Measurements from ENCODE around the gene ZNF486. TPM values are rescaled to one million over a fixed set of nuclear protein-coding genes. Genes with fewer than 3 reads are reported as not detected.

ZNF486 gene
- total RNA-seq, 2 donors from 2014 or later: 2.1 to 3.1 TPM

DNA sequence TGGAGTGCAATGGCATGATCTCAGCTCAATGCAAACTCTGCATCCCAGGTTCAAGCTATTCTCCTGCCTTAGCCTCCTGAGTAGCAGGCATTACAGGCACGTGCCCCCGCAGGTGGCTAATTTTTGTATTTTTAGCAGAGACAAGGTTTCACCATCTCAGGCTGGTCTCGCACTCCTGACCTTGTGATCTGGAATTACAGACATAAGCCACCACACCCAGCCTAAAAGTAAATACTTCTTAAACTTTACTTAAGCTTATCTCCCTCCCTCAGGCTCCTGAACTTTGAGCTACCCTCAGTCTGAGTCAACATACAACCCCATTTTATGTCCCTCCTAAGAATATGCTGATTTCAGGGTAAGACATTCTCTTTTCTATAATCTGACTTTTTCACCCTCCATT lies 66.1 kb downstream of the ZNF486 start:
- Histone ChIP-seq H3K27me3 (no peaks in the 10 kb centered on the region), H3K27ac (no peak overlapping the region), H3K4me3 (no peak overlapping the region), H3K36me3 (no peaks in the 10 kb centered on the region), H3K9me3 (no peaks in the 10 kb centered on the region), H3K4me1 (no peaks in the 10 kb centered on the region)
- no peak for DNase-seq (ENCODE audit: low spot score)
- TF ChIP-seq, protein P1, sequence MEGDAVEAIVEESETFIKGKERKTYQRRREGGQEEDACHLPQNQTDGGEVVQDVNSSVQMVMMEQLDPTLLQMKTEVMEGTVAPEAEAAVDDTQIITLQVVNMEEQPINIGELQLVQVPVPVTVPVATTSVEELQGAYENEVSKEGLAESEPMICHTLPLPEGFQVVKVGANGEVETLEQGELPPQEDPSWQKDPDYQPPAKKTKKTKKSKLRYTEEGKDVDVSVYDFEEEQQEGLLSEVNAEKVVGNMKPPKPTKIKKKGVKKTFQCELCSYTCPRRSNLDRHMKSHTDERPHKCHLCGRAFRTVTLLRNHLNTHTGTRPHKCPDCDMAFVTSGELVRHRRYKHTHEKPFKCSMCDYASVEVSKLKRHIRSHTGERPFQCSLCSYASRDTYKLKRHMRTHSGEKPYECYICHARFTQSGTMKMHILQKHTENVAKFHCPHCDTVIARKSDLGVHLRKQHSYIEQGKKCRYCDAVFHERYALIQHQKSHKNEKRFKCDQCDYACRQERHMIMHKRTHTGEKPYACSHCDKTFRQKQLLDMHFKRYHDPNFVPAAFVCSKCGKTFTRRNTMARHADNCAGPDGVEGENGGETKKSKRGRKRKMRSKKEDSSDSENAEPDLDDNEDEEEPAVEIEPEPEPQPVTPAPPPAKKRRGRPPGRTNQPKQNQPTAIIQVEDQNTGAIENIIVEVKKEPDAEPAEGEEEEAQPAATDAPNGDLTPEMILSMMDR (IDR thresholded peaks at IDR 0.05): no peak

DNA sequence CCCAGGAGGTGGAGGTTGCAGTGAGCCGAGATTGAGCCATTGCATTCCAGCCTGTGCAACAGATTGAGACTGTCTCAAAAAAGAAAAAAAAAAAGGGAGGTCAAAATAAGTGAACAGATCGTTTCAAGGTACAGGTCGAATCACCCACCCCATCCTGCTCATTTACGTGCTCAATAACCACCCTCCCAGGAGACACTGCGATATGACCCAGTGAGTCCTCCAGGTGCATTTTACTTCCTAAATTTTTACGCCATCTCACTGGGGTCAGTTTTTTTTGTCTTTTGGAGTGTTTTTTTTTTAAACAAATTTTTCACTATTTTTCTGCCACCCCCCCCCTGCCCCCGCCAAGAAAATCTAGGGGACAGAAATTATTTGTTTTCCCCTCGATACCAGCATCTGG lies 68.1 kb downstream of the ZNF486 start:
- H3K27ac ChIP-seq: no peak overlapping the region
- H3K9me3 ChIP-seq: no peaks in the 10 kb centered on the region
- no peaks in the 10 kb centered on the region for H3K36me3 ChIP-seq
- TF ChIP-seq, protein P1 (IDR thresholded peaks at IDR 0.05): no peak
- peaks cover 0 to 9% of the 10 kb centered on the region in 2 donors for H3K4me1 ChIP-seq
- H3K27me3 ChIP-seq: no peaks in the 10 kb centered on the region
- no peak for DNase-seq (ENCODE audit: low spot score)
- H3K4me3 ChIP-seq: no peak overlapping the region

DNA sequence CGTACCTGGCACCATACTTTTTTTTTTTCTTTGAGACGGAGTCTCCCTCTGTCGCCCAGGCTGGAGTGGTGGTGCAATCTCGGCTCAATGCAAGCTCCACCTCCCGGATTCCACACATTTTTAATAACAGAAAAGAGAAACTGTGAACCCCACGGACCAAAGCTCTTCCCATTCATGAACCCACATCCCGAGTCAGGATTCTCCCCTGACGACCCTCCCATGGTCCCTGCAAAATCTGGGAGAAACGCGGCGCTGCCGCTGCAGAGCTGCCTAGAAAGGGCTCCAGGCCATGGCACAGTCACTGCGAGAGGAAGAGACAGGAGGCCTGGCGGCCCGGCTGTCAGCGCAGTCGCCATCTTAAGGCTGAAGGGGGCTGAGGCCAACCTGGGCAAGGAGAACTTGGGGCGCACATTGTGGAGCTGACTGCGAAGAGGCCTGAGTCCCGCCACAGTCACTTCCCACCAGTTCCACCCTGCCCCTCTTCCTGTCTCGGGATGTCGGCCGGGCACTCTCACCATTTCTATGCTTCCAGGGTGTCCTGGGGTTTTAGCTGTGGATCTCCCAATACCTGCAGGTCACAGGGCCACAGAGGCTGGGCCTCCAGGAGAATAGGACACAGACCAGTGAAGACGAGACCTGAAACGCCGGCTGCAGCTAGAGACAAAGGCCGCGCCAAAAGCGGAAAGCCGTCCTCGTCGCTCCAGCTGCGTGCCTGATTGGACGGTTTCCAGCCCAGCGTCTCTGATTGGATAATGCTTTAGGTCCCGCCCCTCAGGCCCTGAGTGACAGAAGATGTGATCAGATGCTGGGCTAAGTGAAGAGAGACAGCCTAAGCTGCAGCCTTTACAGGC lies 71.0 kb downstream of the ZNF486 start:
- peak overlapping the region; percentile 55 to 66 for H3K4me3 ChIP-seq
- H3K27ac ChIP-seq: peak overlapping the region in 1 of 2 donors; percentile 62
- H3K36me3 ChIP-seq: no peaks in the 10 kb centered on the region
- peak; percentile 96 for DNase-seq (ENCODE audit: low spot score)
- TF ChIP-seq, protein P1 (IDR thresholded peaks at IDR 0.05): peak in 1 of 2 donors; percentile 34
- H3K9me3 ChIP-seq: no peaks in the 10 kb centered on the region
- no peaks in the 10 kb centered on the region for H3K27me3 ChIP-seq
- peaks cover 0 to 9% of the 10 kb centered on the region in 2 donors for H3K4me1 ChIP-seq

DNA sequence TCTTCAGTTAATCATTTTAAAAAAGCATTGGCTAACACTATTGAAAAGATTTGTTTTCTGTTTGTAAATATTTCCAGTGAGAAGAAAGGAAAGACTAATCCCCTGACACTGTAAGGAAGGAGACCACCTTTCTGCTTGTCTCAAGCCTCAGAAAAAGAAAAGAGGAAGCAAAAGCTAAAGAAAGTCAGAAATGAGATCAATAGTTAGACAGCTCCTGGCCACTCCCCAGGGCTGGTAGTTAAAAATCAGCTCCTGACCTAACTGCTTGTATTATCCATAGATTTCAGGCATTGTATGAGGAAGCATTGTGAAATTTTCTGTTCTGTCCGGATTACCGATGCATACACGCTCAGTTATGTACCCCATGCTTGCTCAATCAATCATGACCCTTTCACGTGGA lies 76.6 kb downstream of the ZNF486 start:
- no peak overlapping the region for H3K27ac ChIP-seq
- H3K4me3 ChIP-seq: no peak overlapping the region
- H3K27me3 ChIP-seq: no peaks in the 10 kb centered on the region
- H3K36me3 ChIP-seq: no peaks in the 10 kb centered on the region
- H3K9me3 ChIP-seq: no peaks in the 10 kb centered on the region
- TF ChIP-seq, protein P1 (IDR thresholded peaks at IDR 0.05): no peak
- DNase-seq (ENCODE audit: low spot score): no peak
- H3K4me1 ChIP-seq: peaks cover 0 to 6% of the 10 kb centered on the region in 2 donors

DNA sequence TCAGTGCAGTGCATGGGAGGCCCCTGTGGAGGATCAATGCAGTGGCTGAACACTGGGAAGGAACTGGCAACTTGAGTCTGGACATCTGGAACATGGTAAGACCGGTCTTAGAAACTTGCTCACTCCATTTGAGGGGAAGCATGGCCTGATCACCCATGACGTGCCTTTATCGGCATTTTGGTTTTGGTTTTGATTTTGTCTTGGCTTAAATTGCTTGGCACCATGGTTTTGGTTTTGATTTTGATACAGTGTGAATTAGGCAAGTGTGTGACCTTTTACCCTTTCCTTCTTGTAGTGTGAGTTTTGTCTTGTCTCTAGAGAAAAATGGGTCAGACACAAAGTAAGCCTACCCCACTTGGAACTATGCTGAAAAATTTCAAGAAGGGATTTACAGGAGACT lies 77.3 kb downstream of the ZNF486 start:
- no peaks in the 10 kb centered on the region for H3K4me1 ChIP-seq
- no peak overlapping the region for H3K4me3 ChIP-seq
- no peak for DNase-seq (ENCODE audit: low spot score)
- H3K36me3 ChIP-seq: no peaks in the 10 kb centered on the region
- H3K27me3 ChIP-seq: no peaks in the 10 kb centered on the region
- no peak overlapping the region for H3K27ac ChIP-seq
- H3K9me3 ChIP-seq: no peaks in the 10 kb centered on the region
- TF ChIP-seq, protein P1 (IDR thresholded peaks at IDR 0.05): no peak

Measured in right atrium auricular region (tissue), 2 donors.